SK-N-SH (cell line): Measurements from ENCODE around the gene KDM2A. TPM values are rescaled to one million over a fixed set of nuclear protein-coding genes. Genes with fewer than 3 reads are reported as not detected.

Experiments used
- CTCF ChIA-PET: fragments of 300-600, 350-600 bp; formaldehyde crosslinking; extraction: SDS; loops from one replicate; lab custom pipeline; 2021; lab: Yijun Ruan, JAX
- POLR2A ChIA-PET: fragments of 350-600 bp; sonication (Branson Sonifier 250); formaldehyde crosslinking; extraction: SDS; loops from one replicate; lab custom pipeline; 2020; ENCODE audit warnings: antibody characterized with exemption, inconsistent platforms; lab: Yijun Ruan, JAX
- DNase-seq: peaks from one replicate; pipeline ENCODE4 v3.0.0; 2012
- H2AFZ ChIP-seq: fragments of 200-600 bp; sonication (generic); 2 replicates; pipeline ENCODE4 v1.8.1; 2016; ENCODE audit warnings: antibody characterized with exemption, mild to moderate bottlenecking, low read depth
- H3F3A ChIP-seq: fragments of 200-600 bp; sonication (generic); replicated peaks from 2 replicates; pipeline ENCODE3; 2016; ENCODE audit warnings: antibody characterized with exemption, mild to moderate bottlenecking; ENCODE audit not compliant: insufficient read depth
- H3K27ac ChIP-seq, 2 experiments: fragments of 200-500 bp in 1 of 2; fragments of 200-600 bp in 1 of 2; sonication (Bioruptor generic) in 1 of 2; sonication (generic), shearing (Covaris generic) in 1 of 2; 2 replicates each; pipeline versions ENCODE4 v1.5.1 to v1.6.1; 2014 to 2016; ENCODE audit warnings: low read depth in 2 of 2, inconsistent platforms in 1 of 2, low read length in 1 of 2, mild to moderate bottlenecking in 1 of 2, mixed read lengths in 1 of 2
- H3K27me3 ChIP-seq: fragments of 200-600 bp; sonication (generic), shearing (Covaris generic); 2 replicates; pipeline ENCODE4 v1.6.1; 2016; ENCODE audit warnings: mixed run types; ENCODE audit not compliant: insufficient read depth
- H3K36me3 ChIP-seq, 2 experiments: fragments of 200-500 bp in 1 of 2; fragments of 200-600 bp in 1 of 2; sonication (Bioruptor generic) in 1 of 2; sonication (generic) in 1 of 2; replicated peaks in 1 of 2; 2 replicates each; pipeline versions ENCODE3 to v1.5.1; 2014 to 2016; ENCODE audit warnings: low read length in 1 of 2, mild to moderate bottlenecking in 1 of 2; ENCODE audit not compliant: insufficient read depth in 2 of 2, control insufficient read depth in 1 of 2
- H3K4me1 ChIP-seq, 2 experiments: fragments of 200-500 bp in 1 of 2; fragments of 200-600 bp in 1 of 2; sonication (Bioruptor generic) in 1 of 2; sonication (generic), shearing (Covaris generic) in 1 of 2; 2 replicates each; pipeline versions ENCODE4 v1.5.1 to v1.6.1; 2014 to 2016; ENCODE audit warnings: low read depth in 1 of 2, low read length in 1 of 2, mixed run types in 1 of 2; ENCODE audit not compliant: insufficient read depth in 2 of 2, control insufficient read depth in 1 of 2
- H3K4me2 ChIP-seq: fragments of 200-600 bp; sonication (generic), shearing (Covaris generic); 2 replicates; pipeline ENCODE4 v1.6.1; 2017; ENCODE audit warnings: mixed run types
- H3K4me3 ChIP-seq, 2 experiments: fragments of 200-500 bp in 1 of 2; fragments of 200-600 bp in 1 of 2; sonication (Bioruptor generic) in 1 of 2; sonication (generic), shearing (Covaris generic) in 1 of 2; 2 replicates each; pipeline versions ENCODE4 v1.5.1 to v1.8.1; 2014 to 2016; ENCODE audit warnings: low read depth in 2 of 2, inconsistent platforms in 1 of 2, low read length in 1 of 2, mild to moderate bottlenecking in 1 of 2, mixed read lengths in 1 of 2, moderate library complexity in 1 of 2
- H3K79me2 ChIP-seq: fragments of 200-600 bp; sonication (generic); 2 replicates; pipeline ENCODE4 v1.8.1; 2017; ENCODE audit warnings: mild to moderate bottlenecking; ENCODE audit not compliant: insufficient read depth
- H3K9ac ChIP-seq: fragments of 200-600 bp; sonication (generic); 2 replicates; pipeline ENCODE4 v1.6.1; 2017; ENCODE audit warnings: mixed run types
- H3K9me2 ChIP-seq: fragments of 200-600 bp; sonication (generic); 2 replicates; pipeline ENCODE4 v1.6.1; 2017; ENCODE audit warnings: mixed run types
- H3K9me3 ChIP-seq: fragments of 200-600 bp; sonication (generic); 2 replicates; pipeline ENCODE4 v1.6.1; 2017; ENCODE audit warnings: mixed run types, mild to moderate bottlenecking, moderate library complexity
- H4K20me1 ChIP-seq: fragments of 200-600 bp; sonication (generic); 2 replicates; pipeline ENCODE4 v1.6.1; 2017; ENCODE audit warnings: mild to moderate bottlenecking, mixed run types; ENCODE audit not compliant: insufficient read depth
- CHD2 ChIP-seq: fragments of 150-350 bp; IDR thresholded peaks from 2 replicates; pipeline ENCODE4 v1.6.1; 2018; ENCODE audit warnings: low read length; ENCODE audit not compliant: partially characterized antibody
- EP300 ChIP-seq, 2 experiments: IDR thresholded peaks; 2 replicates each; pipeline versions ENCODE4 v1.4.0 to v1.6.1; 2012; ENCODE audit warnings: borderline replicate concordance in 1 of 2, low read depth in 1 of 2, low read length in 1 of 2
- EZH2phosphoT487 ChIP-seq: fragments of 200-600 bp; sonication (generic); IDR thresholded peaks from 2 replicates; pipeline ENCODE4 v1.6.1; 2017; ENCODE audit warnings: low read depth, mixed run types, mild to moderate bottlenecking, antibody characterized with exemption, moderate library complexity, borderline replicate concordance
- FOSL2 ChIP-seq: IDR thresholded peaks from 2 replicates; pipeline ENCODE4 v1.4.0; 2012; ENCODE audit warnings: low read depth, mild to moderate bottlenecking, moderate library complexity, borderline replicate concordance
- GABPA ChIP-seq: IDR thresholded peaks from 2 replicates; pipeline ENCODE4 v1.4.0; 2012; ENCODE audit warnings: low read depth, mild to moderate bottlenecking
- GATA2 ChIP-seq: sonication (generic); formaldehyde crosslinking; IDR thresholded peaks from 2 replicates; pipeline ENCODE4 v1.5.0; 2020; ENCODE audit warnings: mild to moderate bottlenecking, missing genetic modification reagents
- IRF3 ChIP-seq: fragments of 150-350 bp; IDR thresholded peaks from 2 replicates; pipeline ENCODE4 v1.6.1; 2016; ENCODE audit warnings: mild to moderate bottlenecking, low read depth, low read length
- JUND ChIP-seq: IDR thresholded peaks from 2 replicates; pipeline ENCODE4 v1.4.0; 2012
- MEF2A ChIP-seq: IDR thresholded peaks from 2 replicates; pipeline ENCODE4 v1.4.0; 2012; ENCODE audit warnings: low read depth, borderline replicate concordance
- NFIC ChIP-seq: IDR thresholded peaks from 2 replicates; pipeline ENCODE4 v1.4.0; 2012; ENCODE audit warnings: borderline replicate concordance
- NRF1 ChIP-seq: IDR thresholded peaks from 2 replicates; pipeline ENCODE4 v1.6.1; 2012; ENCODE audit warnings: low read depth, mild to moderate bottlenecking, low read length
- RAD21 ChIP-seq: IDR thresholded peaks from 2 replicates; pipeline ENCODE4 v1.6.1; 2012; ENCODE audit warnings: mild to moderate bottlenecking, low read length
- SIN3A ChIP-seq: IDR thresholded peaks from 2 replicates; pipeline ENCODE4 v1.6.1; 2012; ENCODE audit warnings: low read depth, mild to moderate bottlenecking, low read length, moderate library complexity, borderline replicate concordance
- SMC3 ChIP-seq: IDR thresholded peaks from 2 replicates; pipeline ENCODE4 v1.6.1; 2012; ENCODE audit warnings: low read depth, low read length, improper control_type of control experiment
- TCF12 ChIP-seq: IDR thresholded peaks from 2 replicates; pipeline ENCODE4 v1.4.0; 2012
- TEAD4 ChIP-seq: IDR thresholded peaks from 2 replicates; pipeline ENCODE4 v1.4.0; 2012; ENCODE audit warnings: mild to moderate bottlenecking, borderline replicate concordance; ENCODE audit not compliant: insufficient read depth
- USF1 ChIP-seq: IDR thresholded peaks from 2 replicates; pipeline ENCODE4 v1.4.0; 2012; ENCODE audit warnings: low read depth, borderline replicate concordance
- WGBS: methylation state at CpG from one replicate; pipeline ENCODE4 v1.1.6; 2017; ENCODE audit warnings: low lambda C conversion rate; 5-methylcytosine and 5-hydroxymethylcytosine counted together
- polyA plus RNA-seq, 3 experiments: library from polyadenylated mRNA; depleted of rRNA; stranded (reverse); fragments of >200 nt; gene quantifications; 2 replicates each; pipeline ENCODE4 v1.2.3, GENCODE V29; 2012
- TF ChIP-seq, protein P1 (sequence below): IDR thresholded peaks from 2 replicates; pipeline ENCODE4; 2012

Gene KDM2A
- polyA plus RNA-seq, 1 of the 3 experiments (the other 2 are of a cell fraction), result 28.4 TPM

- Histone ChIP-seq H2AFZ (no peak overlapping the region), H3K9ac (no peak overlapping the region), H3K4me1 (peaks cover 4 to 23% of the 10 kb centered on the region in 2 experiments; a peak in 2 of 4 replicates), H3K4me2 (no peak overlapping the region), H3F3A (peaks cover under 1% of the 10 kb centered on the region), H3K4me3 (no peak overlapping the region), H3K27ac (no peak overlapping the region), H3K79me2 (peaks cover 61% of the 10 kb centered on the region), H3K9me2 (no peaks in the 10 kb centered on the region), H3K36me3 (peaks cover 0 to 8% of the 10 kb centered on the region in 2 experiments), H3K27me3 (no peaks in the 10 kb centered on the region), H4K20me1 (peaks cover 33% of the 10 kb centered on the region), H3K9me3 (no peaks in the 10 kb centered on the region)
- DNase-seq, result no peak
- 97% methylated on average over 5 of the region's 13 CpGs for WGBS
- ChIA-PET POLR2A (no interaction called here), CTCF (interaction anchor here (1.0 to 10.0 kb wide), 3 partner anchors 34 to 77 kb away, joined by 3 to 274 read pairs (median 4); partner anchors contain the start of gene SSH3)
- TF ChIP-seq USF1, result no peak
- no peak for TF ChIP-seq GABPA
- no peak for TF ChIP-seq NRF1
- TF ChIP-seq IRF3, result no peak
- no peak for TF ChIP-seq SIN3A
- no peak for TF ChIP-seq FOSL2
- TF ChIP-seq, protein P1, sequence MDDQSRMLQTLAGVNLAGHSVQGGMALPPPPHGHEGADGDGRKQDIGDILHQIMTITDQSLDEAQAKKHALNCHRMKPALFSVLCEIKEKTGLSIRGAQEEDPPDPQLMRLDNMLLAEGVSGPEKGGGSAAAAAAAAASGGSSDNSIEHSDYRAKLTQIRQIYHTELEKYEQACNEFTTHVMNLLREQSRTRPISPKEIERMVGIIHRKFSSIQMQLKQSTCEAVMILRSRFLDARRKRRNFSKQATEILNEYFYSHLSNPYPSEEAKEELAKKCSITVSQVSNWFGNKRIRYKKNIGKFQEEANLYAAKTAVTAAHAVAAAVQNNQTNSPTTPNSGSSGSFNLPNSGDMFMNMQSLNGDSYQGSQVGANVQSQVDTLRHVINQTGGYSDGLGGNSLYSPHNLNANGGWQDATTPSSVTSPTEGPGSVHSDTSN, result no peak
- TF ChIP-seq EP300 (IDR thresholded peaks at IDR 0.05; ENCODE audit: borderline replicate concordance in 1 of 2, low read depth in 1 of 2, low read length in 1 of 2), result no peak
- TF ChIP-seq TEAD4, result no peak
- TF ChIP-seq NFIC, result no peak
- TF ChIP-seq SMC3, result no peak
- TF ChIP-seq EZH2phosphoT487, result no peak
Observed at GRCh38 chr11:67268962-67269268, 149.9 kb downstream of the KDM2A start.

- ChIA-PET POLR2A (interaction anchor here (1.0 kb wide), 1 partner anchor 16 kb away, joined by 3 read pairs; no protein-coding TSS in a partner anchor), CTCF (interaction anchor here (1.0 to 10.0 kb wide), 5 partner anchors 8 to 76 kb away, joined by 3 to 274 read pairs (median 5); partner anchors contain the start of genes ANKRD13D and SSH3)
- no peak overlapping the region for H3K9ac ChIP-seq
- H2AFZ ChIP-seq, result no peak overlapping the region
- no peaks in the 10 kb centered on the region for H3K9me3 ChIP-seq
- 90% methylated on average over 9 of the region's 15 CpGs for WGBS
- H3K27ac ChIP-seq, result no peak overlapping the region; a peak in 1 of 4 replicates
- peaks cover 0 to 8% of the 10 kb centered on the region in 2 experiments for H3K36me3 ChIP-seq
- H3K4me2 ChIP-seq, result no peak overlapping the region
- no peak overlapping the region for H3K4me3 ChIP-seq
- no peaks in the 10 kb centered on the region for H3K27me3 ChIP-seq
- peaks cover 68% of the 10 kb centered on the region for H3K79me2 ChIP-seq
- H3K4me1 ChIP-seq, result peaks cover 4 to 23% of the 10 kb centered on the region in 2 experiments; a peak in 2 of 4 replicates
- no peak for DNase-seq
- no peaks in the 10 kb centered on the region for H3F3A ChIP-seq
- H3K9me2 ChIP-seq, result no peaks in the 10 kb centered on the region
- H4K20me1 ChIP-seq, result peaks cover 35% of the 10 kb centered on the region
- TF ChIP-seq USF1, result no peak
- no peak for TF ChIP-seq GATA2 (CRISPR knock-in tag)
- no peak for TF ChIP-seq EP300 (IDR thresholded peaks at IDR 0.05; ENCODE audit: borderline replicate concordance in 1 of 2, low read depth in 1 of 2, low read length in 1 of 2)
- TF ChIP-seq IRF3, result no peak
- TF ChIP-seq EZH2phosphoT487, result no peak
- TF ChIP-seq, protein P1, result no peak
- no peak for TF ChIP-seq CHD2
- no peak for TF ChIP-seq RAD21
- no peak for TF ChIP-seq TCF12
- TF ChIP-seq MEF2A, result no peak
- no peak for TF ChIP-seq JUND
- TF ChIP-seq SIN3A, result no peak
Observed at GRCh38 chr11:67269401-67270255, 150.6 kb downstream of the KDM2A start.
